Thyroid gland (tissue), 4 donors: ENCODE data around the gene FBXL7.

Source experiments
- POLR2A ChIP-seq, 2 donors: fragments of 450-650 bp; IDR thresholded peaks; one replicate each; pipeline ENCODE4 v1.6.1; 2017; ENCODE audit warnings: antibody characterized with exemption in 2 of 2, mild to moderate bottlenecking in 2 of 2, moderate library complexity in 1 of 2
- TF ChIP-seq, protein P1 (sequence below), 6 experiments: fragments of 200-600 bp in 3 of 6; fragments of 450-650 bp in 3 of 6; sonication (generic) in 3 of 6; IDR thresholded peaks; one replicate each; pipeline ENCODE4 v1.5.1; 2016 to 2019; ENCODE audit warnings: antibody characterized with exemption in 6 of 6, mild to moderate bottlenecking in 2 of 6, inconsistent platforms in 1 of 6, moderate library complexity in 1 of 6

- TF ChIP-seq, protein P1, sequence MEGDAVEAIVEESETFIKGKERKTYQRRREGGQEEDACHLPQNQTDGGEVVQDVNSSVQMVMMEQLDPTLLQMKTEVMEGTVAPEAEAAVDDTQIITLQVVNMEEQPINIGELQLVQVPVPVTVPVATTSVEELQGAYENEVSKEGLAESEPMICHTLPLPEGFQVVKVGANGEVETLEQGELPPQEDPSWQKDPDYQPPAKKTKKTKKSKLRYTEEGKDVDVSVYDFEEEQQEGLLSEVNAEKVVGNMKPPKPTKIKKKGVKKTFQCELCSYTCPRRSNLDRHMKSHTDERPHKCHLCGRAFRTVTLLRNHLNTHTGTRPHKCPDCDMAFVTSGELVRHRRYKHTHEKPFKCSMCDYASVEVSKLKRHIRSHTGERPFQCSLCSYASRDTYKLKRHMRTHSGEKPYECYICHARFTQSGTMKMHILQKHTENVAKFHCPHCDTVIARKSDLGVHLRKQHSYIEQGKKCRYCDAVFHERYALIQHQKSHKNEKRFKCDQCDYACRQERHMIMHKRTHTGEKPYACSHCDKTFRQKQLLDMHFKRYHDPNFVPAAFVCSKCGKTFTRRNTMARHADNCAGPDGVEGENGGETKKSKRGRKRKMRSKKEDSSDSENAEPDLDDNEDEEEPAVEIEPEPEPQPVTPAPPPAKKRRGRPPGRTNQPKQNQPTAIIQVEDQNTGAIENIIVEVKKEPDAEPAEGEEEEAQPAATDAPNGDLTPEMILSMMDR (IDR thresholded peaks at IDR 0.05), result no peak
- no peak for TF ChIP-seq POLR2A (IDR thresholded peaks at IDR 0.05)
Measured at GRCh38 chr5:15450949-15451348, 49.0 kb upstream of the FBXL7 start.
